SW480 (cell line): ENCODE results near the gene INTS2.
"Not testable (repeated sequence)": the region's sequence is repeated elsewhere in the genome, so short reads cannot be mapped to it uniquely, and the experiment has no call there.

Experiments
- DNase-seq: peaks from one replicate; pipeline ENCODE4 v3.0.0-alpha.2; 2016; ENCODE audit warnings: low spot score

Gene INTS2

GRCh38 chr17:61887733-61888132 is 40.0 kb downstream of the INTS2 start:
- DNase-seq = not testable (repeated sequence)

GRCh38 chr17:61885865-61886264 is 41.9 kb downstream of the INTS2 start:
- not testable (repeated sequence) for DNase-seq

- no peak for DNase-seq
Observed at GRCh38 chr17:61884864-61885263, 42.9 kb downstream of the INTS2 start.

- DNase-seq = no peak
Observed at GRCh38 chr17:61880589-61881102, 47.1 kb downstream of the INTS2 start.

- DNase-seq = no peak
Observed at GRCh38 chr17:61878984-61879612, 48.7 kb downstream of the INTS2 start.

- no peak for DNase-seq
Observed at GRCh38 chr17:61878520-61878919, 49.3 kb downstream of the INTS2 start.

GRCh38 chr17:61877837-61878236 is 49.9 kb downstream of the INTS2 start:
- DNase-seq = no peak

- no peak for DNase-seq
Observed at GRCh38 chr17:61875804-61876203, 52.0 kb downstream of the INTS2 start.

GRCh38 chr17:61875285-61875684 is 52.5 kb downstream of the INTS2 start:
- no peak for DNase-seq

- no peak for DNase-seq
Observed at GRCh38 chr17:61874075-61874474, 53.7 kb downstream of the INTS2 start.

- no peak for DNase-seq
Observed at GRCh38 chr17:61872099-61872498, 55.7 kb downstream of the INTS2 start.

GRCh38 chr17:61869138-61869537 is 58.6 kb downstream of the INTS2 start:
- no peak for DNase-seq

GRCh38 chr17:61868074-61868473 is 59.7 kb downstream of the INTS2 start:
- no peak for DNase-seq

- DNase-seq = no peak
Observed at GRCh38 chr17:61867033-61867432, 60.7 kb downstream of the INTS2 start.

- no peak for DNase-seq
Observed at GRCh38 chr17:61863801-61864126, 64.0 kb downstream of the INTS2 start.

GRCh38 chr17:61862975-61863800 is 64.6 kb downstream of the INTS2 start, which contains the start of gene BRIP1:
BRIP1 (minus strand) TSS chr17:61863528; CDS start chr17:61861539, 1,989 bp downstream.
- DNase-seq = peak; percentile 92

- peak; percentile 53 for DNase-seq
Observed at GRCh38 chr17:61862105-61862574, 65.6 kb downstream of the INTS2 start.

GRCh38 chr17:61860397-61860796 is 67.4 kb downstream of the INTS2 start:
- not testable (repeated sequence) for DNase-seq

GRCh38 chr17:61856035-61856434 is 71.7 kb downstream of the INTS2 start:
- DNase-seq = no peak

GRCh38 chr17:61852857-61853256 is 74.9 kb downstream of the INTS2 start:
- no peak for DNase-seq

- DNase-seq = no peak
Observed at GRCh38 chr17:61849674-61850073, 78.1 kb downstream of the INTS2 start.

GRCh38 chr17:61848896-61849295 is 78.9 kb downstream of the INTS2 start:
- DNase-seq = no peak

- DNase-seq = no peak
Observed at GRCh38 chr17:61848247-61848646, 79.5 kb downstream of the INTS2 start.
